ENCODE measurements around the gene GOLPH3L.

Gene GOLPH3L

GRCh38 chr1:150620919-150621318 lies 76.0 kb downstream of the GOLPH3L start:
- TF ChIP-seq CTCF (IDR thresholded peaks at IDR 0.05; ENCODE audit: extremely low read depth, missing control alignments), result no peak
- DNase-seq (ENCODE audit: low spot score), result no peak

GRCh38 chr1:150619576-150620509 lies 77.1 kb downstream of the GOLPH3L start:
- DNase-seq (ENCODE audit: low spot score), result no peak
- no peak for TF ChIP-seq CTCF (IDR thresholded peaks at IDR 0.05; ENCODE audit: extremely low read depth, missing control alignments)

- DNase-seq (ENCODE audit: low spot score), result no peak
- no peak for TF ChIP-seq CTCF (IDR thresholded peaks at IDR 0.05; ENCODE audit: extremely low read depth, missing control alignments)
Observed at GRCh38 chr1:150615346-150616201, 81.4 kb downstream of the GOLPH3L start.

- peak; percentile 42 for DNase-seq (ENCODE audit: low spot score)
- no peak for TF ChIP-seq CTCF (IDR thresholded peaks at IDR 0.05; ENCODE audit: extremely low read depth, missing control alignments)
Observed at GRCh38 chr1:150613061-150613920, 83.7 kb downstream of the GOLPH3L start.

GRCh38 chr1:150612014-150612345 lies 85.0 kb downstream of the GOLPH3L start:
- no peak for DNase-seq (ENCODE audit: low spot score)
- TF ChIP-seq CTCF (IDR thresholded peaks at IDR 0.05; ENCODE audit: extremely low read depth, missing control alignments), result no peak

GRCh38 chr1:150610576-150610975 lies 86.4 kb downstream of the GOLPH3L start:
- TF ChIP-seq CTCF (IDR thresholded peaks at IDR 0.05; ENCODE audit: extremely low read depth, missing control alignments), result no peak
- DNase-seq (ENCODE audit: low spot score), result no peak

Measured in GM20000 (cell line).